Activated T-cell treated with anti-CD3 and anti-CD28 coated beads for 24 hours (primary cell): ENCODE results near the gene SF3B2.

Experiments used
- DNase-seq: peaks from one replicate; pipeline ENCODE4 v3.0.0-alpha.2; 2020; ENCODE audit warnings: low read depth

The SF3B2 gene

GRCh38 chr11:66047541-66048365 lies 4.4 kb upstream of the SF3B2 start:
- no peak for DNase-seq

DNA sequence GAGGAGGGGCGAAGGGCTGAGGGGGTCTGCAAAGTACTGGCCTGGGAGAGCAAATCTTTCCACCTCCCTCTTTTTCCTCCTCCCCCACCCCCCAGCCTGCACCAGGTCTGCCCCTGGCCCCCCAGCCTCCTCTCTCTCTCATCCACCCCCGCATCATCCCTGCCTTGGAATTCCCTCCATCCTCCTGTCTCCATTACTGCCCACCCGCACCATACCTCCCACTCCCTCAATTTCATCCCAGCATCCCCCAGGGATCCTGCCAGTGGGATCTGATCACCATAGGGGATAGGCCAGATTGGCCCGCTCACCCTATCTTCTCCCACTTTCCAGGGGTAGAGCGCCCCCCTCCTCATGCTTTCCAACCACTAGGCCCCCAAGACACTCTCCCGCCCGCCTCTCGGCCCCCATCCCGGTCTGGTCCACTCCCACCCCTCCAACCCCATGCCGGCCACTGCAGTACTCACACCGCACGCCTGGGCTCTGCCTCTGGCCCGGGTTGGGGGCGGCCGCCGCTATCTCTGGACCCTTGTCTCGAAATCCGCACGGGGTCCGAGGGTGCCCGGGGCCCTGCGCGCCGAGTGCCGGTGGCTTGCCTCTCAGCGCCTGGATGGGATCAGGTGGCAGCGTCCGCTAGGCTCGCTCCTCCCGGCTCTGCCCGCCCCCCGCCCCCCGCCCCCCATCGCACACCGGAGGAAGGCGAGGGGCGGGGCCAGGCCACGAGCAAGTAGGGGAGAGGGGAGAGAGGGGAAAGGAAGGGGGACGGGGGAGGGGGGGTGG lies 3.4 kb upstream of the SF3B2 start, which contains the start of gene GAL3ST3:
Gene GAL3ST3 (minus strand): TSS at position 615 of the 777 bp plus-strand sequence. CDS start 3,746 bp downstream, outside the sequence.
- DNase-seq = no peak

DNA sequence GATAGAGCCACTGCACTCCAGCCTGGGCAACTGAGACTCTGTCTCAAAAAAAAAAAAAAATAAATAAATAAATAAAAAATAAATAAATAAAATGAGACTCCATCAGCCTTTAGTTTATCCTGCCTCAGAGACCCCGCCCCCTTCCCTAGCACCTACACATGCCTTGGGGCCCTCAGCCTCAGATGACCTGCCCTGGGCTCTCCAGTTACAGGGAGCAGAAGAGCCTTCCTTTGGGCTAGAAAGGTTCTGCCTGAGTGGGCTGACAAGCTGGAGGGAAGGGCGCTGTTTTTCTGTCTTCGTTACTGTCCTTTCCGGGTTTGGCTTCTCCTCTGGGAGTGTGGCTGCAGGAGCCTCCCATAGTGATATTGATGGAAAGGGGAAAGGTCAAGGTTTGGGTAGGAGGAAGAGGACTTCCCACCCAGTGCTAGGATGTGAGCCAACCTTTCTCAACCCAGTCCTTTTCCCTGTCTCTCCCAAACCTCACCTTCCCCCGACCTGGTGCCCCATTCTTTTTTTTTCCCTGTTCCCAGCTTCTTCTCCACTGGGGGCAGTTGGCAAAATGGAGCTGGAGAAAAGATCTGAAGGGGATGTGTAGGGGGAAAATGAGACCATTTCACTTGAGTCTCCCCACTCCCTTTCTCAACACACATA lies 1.5 kb upstream of the SF3B2 start:
- DNase-seq = no peak

- DNase-seq = no peak
These were observed 796 bp upstream of the SF3B2 start for GRCh38 chr11:66051371-66051765.

- DNase-seq = no peak
These were observed 459 bp downstream of the SF3B2 start for GRCh38 chr11:66052664-66052982.

DNA sequence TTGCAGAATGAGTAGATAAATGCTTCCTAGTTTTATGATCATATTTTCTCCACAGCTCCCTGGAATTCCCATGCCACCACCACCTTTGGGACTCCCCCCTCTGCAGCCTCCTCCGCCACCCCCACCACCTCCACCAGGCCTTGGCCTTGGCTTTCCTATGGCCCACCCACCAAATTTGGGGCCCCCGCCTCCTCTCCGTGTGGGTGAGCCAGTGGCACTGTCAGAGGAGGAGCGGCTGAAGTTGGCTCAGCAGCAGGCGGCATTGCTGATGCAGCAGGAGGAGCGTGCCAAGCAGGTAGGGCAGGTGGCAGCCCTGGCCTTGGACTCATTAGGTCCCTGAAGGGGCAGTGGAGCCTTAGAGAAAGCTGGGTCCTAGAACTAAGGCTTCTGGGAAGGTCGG lies 2.9 kb downstream of the SF3B2 start:
- no peak for DNase-seq

DNA sequence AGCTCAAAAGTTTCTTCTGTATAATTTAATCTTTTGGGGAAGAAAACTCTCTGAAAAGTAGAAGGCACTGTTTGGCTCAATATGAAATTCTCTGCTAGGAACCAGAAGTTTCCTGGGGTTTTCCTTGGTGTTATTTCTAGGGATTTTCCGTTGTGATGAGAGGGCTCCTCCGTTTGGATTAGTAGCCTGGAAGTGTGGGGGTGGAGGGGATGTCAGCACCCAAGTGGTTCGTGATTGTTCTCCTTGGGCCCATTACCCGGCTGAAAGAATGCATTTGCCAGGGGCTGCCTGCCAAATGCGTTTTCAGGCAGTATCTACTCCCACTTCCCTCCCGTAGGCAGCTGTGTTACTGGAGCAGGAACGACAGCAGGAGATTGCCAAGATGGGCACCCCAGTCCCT lies 4.3 kb downstream of the SF3B2 start:
- no peak for DNase-seq

DNA sequence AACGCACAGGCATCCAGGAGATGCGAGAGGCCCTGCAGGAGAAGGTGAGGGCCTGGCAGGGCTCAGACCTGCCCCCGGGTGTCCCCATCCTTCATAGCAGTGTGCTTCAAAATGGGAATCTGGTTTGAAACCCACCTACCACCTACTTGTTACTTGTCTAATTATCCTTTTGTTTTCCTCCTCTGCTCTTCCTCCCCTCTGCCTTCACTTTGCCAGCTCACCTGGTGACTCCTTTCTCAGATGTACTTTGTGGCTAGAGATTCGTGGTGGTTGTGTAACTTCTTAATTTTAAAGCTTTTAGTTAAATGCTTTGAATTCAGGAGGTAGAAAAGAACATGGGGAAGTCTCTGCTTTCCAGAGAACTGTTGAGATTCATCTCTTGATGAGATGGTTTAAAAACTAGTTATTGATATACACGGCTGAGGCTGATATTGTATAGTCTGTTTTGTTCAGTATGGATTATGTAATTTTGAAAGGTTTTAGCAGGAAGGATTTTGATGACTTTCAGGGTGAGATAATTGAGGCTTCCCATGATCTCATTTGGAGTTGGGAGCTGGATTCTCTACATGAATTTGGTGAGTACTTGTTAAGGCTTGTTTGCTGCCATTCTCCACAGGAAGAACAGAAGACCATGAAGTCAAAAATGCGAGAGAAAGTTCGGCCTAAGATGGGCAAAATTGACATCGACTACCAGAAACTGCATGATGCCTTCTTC lies 8.0 kb downstream of the SF3B2 start:
- no peak for DNase-seq

DNA sequence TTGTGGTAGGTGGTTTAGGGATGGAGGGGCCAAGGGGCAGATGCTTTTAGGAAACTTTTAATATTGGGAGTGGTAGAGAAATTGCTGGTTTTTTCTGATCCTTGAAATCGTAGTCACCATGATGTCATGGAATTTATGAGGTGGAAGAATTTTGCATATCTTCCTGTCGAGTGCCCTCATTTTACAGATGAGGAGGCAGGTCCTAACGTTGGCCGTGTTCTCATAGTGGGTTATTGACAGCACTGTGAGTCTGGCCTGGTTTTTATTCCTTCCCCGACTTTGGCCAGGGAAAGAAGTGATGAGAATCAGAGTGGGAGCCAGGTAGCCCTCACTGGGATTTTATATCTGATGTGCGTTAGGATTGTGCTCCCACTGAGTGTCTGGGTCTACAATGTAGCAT lies 9.1 kb downstream of the SF3B2 start:
- DNase-seq = no peak

DNA sequence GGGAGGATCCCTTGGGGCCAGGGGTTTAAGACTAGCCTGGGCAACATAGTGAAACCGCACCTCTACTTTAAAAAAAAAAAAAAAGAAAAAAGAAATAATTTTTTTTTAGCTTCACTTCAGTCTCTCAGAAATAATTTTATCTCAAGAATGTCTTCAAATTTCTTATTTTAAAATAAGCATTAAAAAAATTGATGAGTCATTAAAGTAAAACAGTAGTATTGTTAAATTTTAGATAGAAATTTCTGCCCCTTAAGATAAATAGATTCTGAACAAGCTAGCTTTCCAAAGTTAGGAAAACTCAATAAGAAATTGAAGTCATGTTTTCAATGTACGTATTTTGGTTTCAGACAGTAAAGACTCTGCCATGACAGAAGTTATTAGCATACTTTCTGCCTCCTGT lies 10.2 kb downstream of the SF3B2 start:
- no peak for DNase-seq

GRCh38 chr11:66063900-66064299 lies 11.7 kb downstream of the SF3B2 start:
- DNase-seq = no peak

DNA sequence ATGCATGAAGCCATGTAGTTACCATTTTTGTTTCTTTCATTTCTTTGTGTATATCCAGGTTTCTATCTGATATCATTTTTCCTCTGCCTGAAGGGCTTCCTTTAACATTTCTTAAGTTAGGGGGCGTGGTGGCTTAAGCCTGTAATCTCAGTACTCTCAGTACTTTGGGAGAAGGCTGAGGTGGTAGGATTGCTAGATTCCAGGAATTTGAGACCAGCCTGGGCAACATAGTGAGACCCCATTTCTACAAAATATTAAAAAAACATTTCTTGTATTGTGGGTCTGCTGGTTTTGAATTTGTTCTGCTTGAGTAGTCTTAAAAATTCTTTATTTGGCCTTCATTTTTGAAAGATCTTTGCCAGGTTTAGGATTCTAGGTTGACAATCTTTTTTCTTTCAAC lies 12.4 kb downstream of the SF3B2 start:
- DNase-seq = no peak

- DNase-seq = no peak
These were observed 14.6 kb downstream of the SF3B2 start for GRCh38 chr11:66066751-66067150.

- no peak for DNase-seq
These were observed 15.5 kb downstream of the SF3B2 start for GRCh38 chr11:66067640-66068039.

DNA sequence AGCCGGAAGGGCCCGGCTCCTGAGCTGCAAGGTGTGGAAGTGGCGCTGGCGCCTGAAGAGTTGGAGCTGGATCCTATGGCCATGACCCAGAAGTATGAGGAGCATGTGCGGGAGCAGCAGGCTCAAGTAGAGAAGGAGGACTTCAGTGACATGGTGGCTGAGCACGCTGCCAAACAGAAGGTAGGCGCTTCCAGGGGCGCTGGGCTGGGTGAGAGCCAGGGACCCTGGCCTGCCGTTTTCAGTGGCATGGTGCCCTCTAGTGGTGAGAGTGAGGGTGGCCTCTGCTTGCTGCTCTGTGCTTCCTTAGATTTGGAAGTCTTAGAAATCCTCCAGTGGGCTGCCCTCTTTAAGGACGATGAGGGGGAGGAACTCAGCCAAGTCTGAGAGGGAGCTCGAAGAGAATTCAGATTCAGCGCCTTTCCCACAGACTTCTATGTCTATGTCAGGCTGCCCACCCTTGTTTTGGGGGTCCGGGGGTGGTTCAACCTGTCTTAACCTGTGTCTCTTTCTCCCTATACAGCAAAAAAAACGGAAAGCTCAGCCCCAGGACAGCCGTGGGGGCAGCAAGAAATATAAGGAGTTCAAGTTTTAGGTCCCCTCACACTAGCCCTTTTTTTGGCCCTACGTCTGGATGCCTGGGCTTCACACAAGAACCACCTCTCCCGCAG lies 16.1 kb downstream of the SF3B2 start:
- DNase-seq = peak; percentile 71

DNA sequence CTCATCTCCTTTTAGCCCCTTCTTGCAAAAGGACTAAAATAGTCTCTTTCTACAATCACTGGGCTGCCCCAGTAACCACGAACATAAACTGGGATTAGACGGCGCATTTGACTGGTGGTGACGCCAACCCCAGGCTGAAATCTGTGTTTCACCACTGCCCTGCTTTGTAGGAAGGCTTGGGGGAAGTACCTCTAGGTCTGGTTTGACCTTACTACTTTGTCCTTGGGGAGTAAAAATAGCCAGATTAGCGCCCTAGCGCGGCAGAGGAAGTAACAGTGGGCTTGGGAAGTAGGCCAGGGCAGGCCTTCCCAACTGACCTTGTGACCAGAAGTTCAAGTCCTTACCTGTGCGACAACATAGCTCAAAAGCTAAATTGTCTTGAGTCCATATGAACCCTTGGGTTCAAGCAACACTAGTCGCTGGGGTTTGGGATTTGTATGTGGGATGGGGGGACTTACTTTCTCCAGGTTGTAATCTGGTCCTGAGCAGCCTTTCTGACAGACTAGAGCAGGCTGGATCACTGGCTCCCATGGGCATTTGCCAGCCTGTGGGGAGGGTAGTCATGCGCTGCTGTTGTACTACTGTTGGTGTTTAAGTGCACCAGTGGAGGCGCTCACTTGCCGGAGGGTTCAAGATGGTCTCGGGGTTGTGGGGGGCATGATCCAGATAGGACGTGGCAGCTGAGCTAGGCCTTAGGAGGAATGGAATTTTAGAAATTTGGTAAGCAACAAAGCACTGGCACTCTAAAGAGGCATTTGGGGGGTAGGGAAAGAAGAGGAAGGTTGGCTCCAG lies 17.0 kb downstream of the SF3B2 start:
- no peak for DNase-seq

GRCh38 chr11:66069715-66070603 lies 17.8 kb downstream of the SF3B2 start, which contains the start of gene PACS1:
TSS of gene PACS1 (plus strand) at chr11:66070272. CDS start at chr11:66070487, 215 bp downstream.
- peak; percentile 64 for DNase-seq

- DNase-seq = no peak
These were observed 18.6 kb downstream of the SF3B2 start for GRCh38 chr11:66070604-66071380.

- no peak for DNase-seq
These were observed 19.2 kb downstream of the SF3B2 start for GRCh38 chr11:66071381-66071801.
